Measurements from ENCODE around the gene MS4A2. TPM values are rescaled to one million over a fixed set of nuclear protein-coding genes. Genes with fewer than 3 reads are reported as not detected.

The MS4A2 gene
- total and polyA plus RNA-seq, 4 donors = 0.23 to 8.5 (median 0.63) TPM

DNA sequence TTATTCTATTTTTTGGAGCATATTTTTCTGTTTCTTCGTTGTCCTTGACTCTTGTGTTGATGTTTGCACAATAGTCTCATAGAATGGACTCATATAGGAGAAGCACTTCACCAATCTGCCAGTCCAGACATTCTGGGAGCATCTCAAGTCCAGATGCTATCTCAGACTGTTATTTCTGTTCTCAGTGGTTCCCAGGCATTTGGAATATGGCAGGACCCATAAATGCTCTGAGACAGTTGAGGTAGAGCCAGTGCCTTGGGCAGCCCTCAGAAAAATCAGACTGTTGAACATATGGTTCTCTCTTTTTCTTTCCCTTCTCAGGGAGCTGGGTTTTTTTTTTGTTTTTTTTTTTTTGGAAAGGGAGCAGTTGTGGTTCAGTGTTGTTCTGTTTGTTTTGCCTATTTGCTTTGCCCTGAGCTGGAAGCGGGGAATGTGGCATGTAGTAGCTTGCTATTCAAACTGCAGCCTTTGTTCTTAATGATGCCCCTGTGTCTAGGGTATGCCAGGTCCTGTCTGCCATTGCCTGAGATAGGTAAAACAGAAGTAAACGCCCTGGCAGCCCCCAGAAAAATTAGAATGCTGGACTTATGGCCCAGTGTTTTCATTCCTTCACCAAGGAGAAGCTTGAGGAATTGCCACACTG, 3.7 kb upstream of the MS4A2 start:
- no peak for ATAC-seq (ENCODE audit: insufficient read depth, low FRiP score)
- Histone ChIP-seq H3K9me3 (ENCODE audit: control insufficient read depth in 4 of 4, insufficient read depth in 3 of 4, low read length in 3 of 4) (no peaks in the 10 kb centered on the region), H3K27ac (ENCODE audit: low read depth in 1 of 2, low read length in 1 of 2) (no peak overlapping the region), H3K4me1 (ENCODE audit: control insufficient read depth in 5 of 5, insufficient read depth in 5 of 5, low read length in 5 of 5) (no peaks in the 10 kb centered on the region), H3K27me3 (ENCODE audit: control insufficient read depth in 3 of 3, insufficient read depth in 3 of 3, low read length in 2 of 3) (no peaks in the 10 kb centered on the region), H3K4me3 (no peak overlapping the region), H3K9ac (ENCODE audit: insufficient read depth in 1 of 2, low read length in 2 of 2) (no peak overlapping the region), H3K36me3 (ENCODE audit: control insufficient read depth in 4 of 4, insufficient read depth in 4 of 4, low read length in 4 of 4) (no peaks in the 10 kb centered on the region)
- TF ChIP-seq, protein P1, sequence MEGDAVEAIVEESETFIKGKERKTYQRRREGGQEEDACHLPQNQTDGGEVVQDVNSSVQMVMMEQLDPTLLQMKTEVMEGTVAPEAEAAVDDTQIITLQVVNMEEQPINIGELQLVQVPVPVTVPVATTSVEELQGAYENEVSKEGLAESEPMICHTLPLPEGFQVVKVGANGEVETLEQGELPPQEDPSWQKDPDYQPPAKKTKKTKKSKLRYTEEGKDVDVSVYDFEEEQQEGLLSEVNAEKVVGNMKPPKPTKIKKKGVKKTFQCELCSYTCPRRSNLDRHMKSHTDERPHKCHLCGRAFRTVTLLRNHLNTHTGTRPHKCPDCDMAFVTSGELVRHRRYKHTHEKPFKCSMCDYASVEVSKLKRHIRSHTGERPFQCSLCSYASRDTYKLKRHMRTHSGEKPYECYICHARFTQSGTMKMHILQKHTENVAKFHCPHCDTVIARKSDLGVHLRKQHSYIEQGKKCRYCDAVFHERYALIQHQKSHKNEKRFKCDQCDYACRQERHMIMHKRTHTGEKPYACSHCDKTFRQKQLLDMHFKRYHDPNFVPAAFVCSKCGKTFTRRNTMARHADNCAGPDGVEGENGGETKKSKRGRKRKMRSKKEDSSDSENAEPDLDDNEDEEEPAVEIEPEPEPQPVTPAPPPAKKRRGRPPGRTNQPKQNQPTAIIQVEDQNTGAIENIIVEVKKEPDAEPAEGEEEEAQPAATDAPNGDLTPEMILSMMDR (IDR thresholded peaks at IDR 0.05; ENCODE audit: control extremely low read depth, extremely low read depth) = no peak
- DNase-seq = no peak
- 73 to 76% methylated on average over 3 of the region's 3 CpGs for WGBS, 2 donors

DNA sequence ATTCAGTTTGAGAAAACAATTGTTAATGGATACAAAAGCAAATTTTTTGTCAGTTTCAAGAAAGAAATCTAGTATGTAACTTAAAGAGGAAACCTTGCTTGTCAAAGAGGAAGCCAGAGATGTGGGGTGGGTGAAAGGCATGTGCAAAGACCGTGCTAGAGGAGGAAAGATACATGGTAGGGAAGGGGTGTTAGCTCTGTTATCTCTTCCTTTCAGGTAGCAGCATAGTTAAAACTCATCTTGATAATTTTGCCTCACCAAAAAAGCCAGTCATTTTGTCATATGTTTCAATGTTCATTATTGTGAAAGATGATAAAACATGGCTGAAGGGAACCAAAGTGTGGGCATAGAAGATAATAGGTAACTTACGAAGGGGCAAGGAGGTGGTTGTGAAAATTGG, 2.6 kb upstream of the MS4A2 start:
- DNase-seq (no peak), ATAC-seq (ENCODE audit: insufficient read depth, low FRiP score) (no peak)
- H3K9me3 ChIP-seq (ENCODE audit: control insufficient read depth in 4 of 4, insufficient read depth in 3 of 4, low read length in 3 of 4) = no peaks in the 10 kb centered on the region
- no peak overlapping the region for H3K27ac ChIP-seq (ENCODE audit: low read depth in 1 of 2, low read length in 1 of 2)
- H3K4me1 ChIP-seq (ENCODE audit: control insufficient read depth in 5 of 5, insufficient read depth in 5 of 5, low read length in 5 of 5) = no peaks in the 10 kb centered on the region
- H3K27me3 ChIP-seq (ENCODE audit: control insufficient read depth in 3 of 3, insufficient read depth in 3 of 3, low read length in 2 of 3) = no peaks in the 10 kb centered on the region
- H3K36me3 ChIP-seq (ENCODE audit: control insufficient read depth in 4 of 4, insufficient read depth in 4 of 4, low read length in 4 of 4) = no peaks in the 10 kb centered on the region
- H3K4me3 ChIP-seq = no peak overlapping the region
- no peak overlapping the region for H3K9ac ChIP-seq (ENCODE audit: insufficient read depth in 1 of 2, low read length in 2 of 2)
- TF ChIP-seq, protein P1 (IDR thresholded peaks at IDR 0.05; ENCODE audit: control extremely low read depth, extremely low read depth) = no peak
- WGBS, 2 donors = 61 to 66% methylated on average over 2 of the region's 2 CpGs

DNA sequence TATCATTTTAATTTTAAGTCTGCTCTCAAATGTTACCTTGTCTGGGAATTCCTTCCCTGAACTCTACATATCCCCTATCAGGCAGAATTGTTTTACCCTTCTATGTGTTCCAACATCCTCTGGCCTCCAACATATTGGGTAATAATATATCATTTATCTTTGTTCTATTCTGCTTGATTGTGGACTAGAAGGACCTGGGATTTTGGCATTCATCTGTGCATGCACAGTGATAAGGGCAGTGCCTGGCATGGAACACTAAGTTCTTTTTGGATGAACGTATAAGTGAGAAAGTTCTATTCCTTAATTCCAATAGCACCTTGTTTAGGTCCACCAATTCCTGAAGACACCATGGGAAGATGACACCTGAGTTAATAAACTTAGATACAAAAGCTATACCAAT, 1.2 kb upstream of the MS4A2 start:
- Histone ChIP-seq H3K27me3 (ENCODE audit: control insufficient read depth in 3 of 3, insufficient read depth in 3 of 3, low read length in 2 of 3) (no peaks in the 10 kb centered on the region), H3K9me3 (ENCODE audit: control insufficient read depth in 4 of 4, insufficient read depth in 3 of 4, low read length in 3 of 4) (no peaks in the 10 kb centered on the region), H3K27ac (ENCODE audit: low read depth in 1 of 2, low read length in 1 of 2) (no peak overlapping the region), H3K4me1 (ENCODE audit: control insufficient read depth in 5 of 5, insufficient read depth in 5 of 5, low read length in 5 of 5) (no peaks in the 10 kb centered on the region), H3K9ac (ENCODE audit: insufficient read depth in 1 of 2, low read length in 2 of 2) (no peak overlapping the region), H3K4me3 (no peak overlapping the region), H3K36me3 (ENCODE audit: control insufficient read depth in 4 of 4, insufficient read depth in 4 of 4, low read length in 4 of 4) (no peaks in the 10 kb centered on the region)
- DNase-seq (no peak), ATAC-seq (ENCODE audit: insufficient read depth, low FRiP score) (no peak)
- TF ChIP-seq, protein P1 (IDR thresholded peaks at IDR 0.05; ENCODE audit: control extremely low read depth, extremely low read depth) = no peak
- WGBS, 2 donors = 85 to 91% methylated on average over 1 of the region's 1 CpG
